Ascending aorta (tissue), 2 donors: ENCODE data around the gene CLDN2. TPM values are rescaled to one million over a fixed set of nuclear protein-coding genes. Genes with fewer than 3 reads are reported as not detected.

ENCODE experiments used
- DNase-seq, 2 donors: peaks; one replicate each; pipeline ENCODE4 v3.0.0-alpha.2; 2019; ENCODE audit warnings: low spot score in 2 of 2
- H3K27ac ChIP-seq, 2 donors: fragments of 200-600 bp; sonication (generic); one replicate each; pipeline ENCODE4 v1.5.1; 2016 to 2017; ENCODE audit warnings: mild to moderate bottlenecking in 1 of 2
- H3K27me3 ChIP-seq: fragments of 200-600 bp; sonication (generic); one replicate; pipeline ENCODE4 v1.5.1; 2017
- H3K36me3 ChIP-seq, 2 donors: fragments of 200-600 bp; sonication (generic); one replicate each; pipeline ENCODE4 v1.5.1; 2016
- H3K4me1 ChIP-seq, 2 donors: fragments of 200-600 bp; sonication (generic); one replicate each; pipeline ENCODE4 v1.5.1; 2016 to 2017; ENCODE audit warnings: mild to moderate bottlenecking in 1 of 2
- H3K4me3 ChIP-seq, 2 donors: fragments of 200-600 bp; sonication (generic); one replicate each; pipeline ENCODE4 v1.5.1; 2016 to 2017; ENCODE audit warnings: mild to moderate bottlenecking in 1 of 2
- H3K9me3 ChIP-seq, 2 donors: fragments of 200-600 bp; sonication (generic); one replicate each; pipeline ENCODE4 v1.5.1; 2016
- intact Hi-C: fragments of 100-400 bp; cut with DNase I; formaldehyde crosslinking; loops from one replicate; pipeline ENCODE4 v1.15.1; 2023
- total RNA-seq: library from RNA; depleted of rRNA; stranded (reverse); fragments of >200 nt; gene quantifications from one replicate; pipeline ENCODE4 v1.1.0, GENCODE V29; 2016
- TF ChIP-seq, protein P1 (sequence below), 3 experiments: fragments of 200-600 bp in 2 of 3; fragments of 450-650 bp in 1 of 3; sonication (generic) in 2 of 3; IDR thresholded peaks; one replicate each; pipeline ENCODE4 v1.5.1; 2016 to 2019; ENCODE audit warnings: antibody characterized with exemption in 3 of 3, mild to moderate bottlenecking in 1 of 3, moderate library complexity in 1 of 3

Gene CLDN2
- total RNA-seq, 1 donor from 2014 or later: 0.43 TPM

DNA sequence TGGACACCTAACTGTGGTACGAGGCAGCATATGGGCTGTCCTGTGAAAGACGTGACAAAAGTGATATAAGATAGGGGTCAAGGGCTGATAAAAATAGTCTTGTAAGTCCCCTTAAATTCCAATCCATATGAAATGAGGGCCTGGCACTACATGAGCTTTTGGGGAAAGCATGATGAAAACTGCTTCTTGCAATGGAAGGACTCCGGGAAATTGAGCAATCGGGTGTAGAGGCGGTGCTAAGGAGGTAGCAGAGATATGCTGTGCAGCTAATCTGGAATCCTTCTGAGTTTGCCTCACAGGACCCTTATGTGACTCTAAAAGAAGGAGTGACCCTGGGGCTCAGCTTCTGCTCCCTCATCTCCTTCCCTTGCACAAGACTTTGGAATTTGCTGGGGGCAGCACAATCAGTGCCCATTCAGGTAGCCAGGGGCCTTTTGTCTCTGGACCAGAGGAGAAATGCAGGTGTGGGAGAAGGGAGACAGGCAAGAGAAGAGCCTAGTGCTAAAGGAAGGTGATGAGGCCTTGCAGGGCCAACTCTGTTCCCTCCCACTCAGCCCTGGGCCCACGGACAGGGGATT lies 12.8 kb downstream of the CLDN2 start:
- intact Hi-C loops: no loop called here

DNA sequence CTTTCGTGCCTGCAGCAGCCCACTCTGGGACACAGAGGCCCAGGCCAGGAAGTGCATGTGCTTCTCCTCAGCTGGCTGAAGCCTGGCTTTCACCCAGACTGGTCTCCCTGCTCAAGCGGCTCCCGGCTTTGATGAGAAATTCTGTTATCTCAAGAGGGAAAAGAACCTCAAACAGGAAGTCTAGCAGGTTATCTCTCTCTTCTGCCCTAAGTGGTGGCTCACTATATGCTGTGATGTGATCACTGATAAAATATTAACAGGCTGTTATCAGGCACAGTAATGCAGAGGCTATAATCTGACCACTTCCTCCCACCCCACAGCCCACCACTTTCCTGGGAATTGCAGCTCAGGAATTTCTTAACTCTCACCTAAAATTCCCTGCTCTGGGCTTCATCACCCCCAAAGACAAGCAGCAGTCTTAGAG lies 13.3 kb downstream of the CLDN2 start:
- Histone ChIP-seq H3K27ac (no peak overlapping the region), H3K36me3 (no peaks in the 10 kb centered on the region), H3K9me3 (no peaks in the 10 kb centered on the region), H3K4me3 (no peak overlapping the region), H3K4me1 (no peaks in the 10 kb centered on the region), H3K27me3 (no peaks in the 10 kb centered on the region)
- DNase-seq: no peak
- intact Hi-C loops: no loop called here
- TF ChIP-seq, protein P1, sequence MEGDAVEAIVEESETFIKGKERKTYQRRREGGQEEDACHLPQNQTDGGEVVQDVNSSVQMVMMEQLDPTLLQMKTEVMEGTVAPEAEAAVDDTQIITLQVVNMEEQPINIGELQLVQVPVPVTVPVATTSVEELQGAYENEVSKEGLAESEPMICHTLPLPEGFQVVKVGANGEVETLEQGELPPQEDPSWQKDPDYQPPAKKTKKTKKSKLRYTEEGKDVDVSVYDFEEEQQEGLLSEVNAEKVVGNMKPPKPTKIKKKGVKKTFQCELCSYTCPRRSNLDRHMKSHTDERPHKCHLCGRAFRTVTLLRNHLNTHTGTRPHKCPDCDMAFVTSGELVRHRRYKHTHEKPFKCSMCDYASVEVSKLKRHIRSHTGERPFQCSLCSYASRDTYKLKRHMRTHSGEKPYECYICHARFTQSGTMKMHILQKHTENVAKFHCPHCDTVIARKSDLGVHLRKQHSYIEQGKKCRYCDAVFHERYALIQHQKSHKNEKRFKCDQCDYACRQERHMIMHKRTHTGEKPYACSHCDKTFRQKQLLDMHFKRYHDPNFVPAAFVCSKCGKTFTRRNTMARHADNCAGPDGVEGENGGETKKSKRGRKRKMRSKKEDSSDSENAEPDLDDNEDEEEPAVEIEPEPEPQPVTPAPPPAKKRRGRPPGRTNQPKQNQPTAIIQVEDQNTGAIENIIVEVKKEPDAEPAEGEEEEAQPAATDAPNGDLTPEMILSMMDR (IDR thresholded peaks at IDR 0.05): no peak

More for the DNA sequence above, 12.8 kb downstream of the CLDN2 start:
- Histone ChIP-seq H3K4me1 (no peaks in the 10 kb centered on the region), H3K9me3 (no peaks in the 10 kb centered on the region), H3K27ac (no peak overlapping the region), H3K4me3 (no peak overlapping the region), H3K27me3 (no peaks in the 10 kb centered on the region), H3K36me3 (no peaks in the 10 kb centered on the region)
- TF ChIP-seq, protein P1 (IDR thresholded peaks at IDR 0.05): no peak
- no peak for DNase-seq

DNA sequence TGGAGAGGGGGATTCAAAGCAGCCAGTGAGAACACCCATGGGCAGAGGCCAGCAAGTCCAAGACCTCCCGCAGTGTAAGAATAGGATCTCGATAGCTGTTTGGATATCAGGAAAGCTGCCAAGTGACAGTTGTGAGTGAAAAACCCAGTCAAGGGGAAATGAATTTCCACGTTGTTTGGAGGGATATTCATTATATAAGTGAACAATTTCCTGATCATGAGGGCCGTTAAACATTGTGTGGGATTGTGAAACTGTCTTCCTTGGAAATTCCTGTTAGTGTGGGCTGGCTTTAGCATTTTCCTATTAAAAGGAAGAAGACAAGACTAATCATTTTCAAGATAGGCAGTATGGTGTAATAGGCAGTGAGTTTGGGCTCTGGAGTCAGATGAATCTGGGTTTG lies 15.0 kb downstream of the CLDN2 start:
- no peaks in the 10 kb centered on the region for H3K36me3 ChIP-seq
- intact Hi-C loops: no loop called here
- no peaks in the 10 kb centered on the region for H3K27me3 ChIP-seq
- H3K9me3 ChIP-seq: no peaks in the 10 kb centered on the region
- DNase-seq: no peak
- TF ChIP-seq, protein P1 (IDR thresholded peaks at IDR 0.05): no peak
- H3K4me1 ChIP-seq: no peaks in the 10 kb centered on the region
- no peak overlapping the region for H3K27ac ChIP-seq
- H3K4me3 ChIP-seq: no peak overlapping the region

DNA sequence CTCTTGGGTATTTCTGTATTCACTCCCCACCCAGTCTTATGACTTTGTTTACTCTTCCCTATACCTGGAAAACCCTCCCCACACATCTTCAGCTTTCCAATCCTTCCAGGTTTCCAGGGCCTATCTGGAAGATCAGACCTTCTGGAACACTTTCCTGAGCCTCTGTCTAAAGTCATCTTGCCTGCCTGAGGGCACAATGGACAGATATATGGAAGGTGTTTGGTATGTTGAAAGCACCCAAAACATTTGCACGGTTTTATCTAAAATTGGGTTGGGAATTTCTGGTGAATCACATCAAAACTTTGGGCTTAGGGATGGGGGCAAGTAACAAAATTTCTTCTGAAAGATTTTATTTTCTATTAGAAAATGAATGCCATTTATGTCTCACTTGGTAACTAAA lies 16.0 kb downstream of the CLDN2 start:
- H3K4me1 ChIP-seq: no peaks in the 10 kb centered on the region
- TF ChIP-seq, protein P1 (IDR thresholded peaks at IDR 0.05): no peak
- intact Hi-C loops: no loop called here
- no peak for DNase-seq
- no peaks in the 10 kb centered on the region for H3K9me3 ChIP-seq
- H3K27me3 ChIP-seq: no peaks in the 10 kb centered on the region
- no peak overlapping the region for H3K27ac ChIP-seq
- no peak overlapping the region for H3K4me3 ChIP-seq
- no peaks in the 10 kb centered on the region for H3K36me3 ChIP-seq

DNA sequence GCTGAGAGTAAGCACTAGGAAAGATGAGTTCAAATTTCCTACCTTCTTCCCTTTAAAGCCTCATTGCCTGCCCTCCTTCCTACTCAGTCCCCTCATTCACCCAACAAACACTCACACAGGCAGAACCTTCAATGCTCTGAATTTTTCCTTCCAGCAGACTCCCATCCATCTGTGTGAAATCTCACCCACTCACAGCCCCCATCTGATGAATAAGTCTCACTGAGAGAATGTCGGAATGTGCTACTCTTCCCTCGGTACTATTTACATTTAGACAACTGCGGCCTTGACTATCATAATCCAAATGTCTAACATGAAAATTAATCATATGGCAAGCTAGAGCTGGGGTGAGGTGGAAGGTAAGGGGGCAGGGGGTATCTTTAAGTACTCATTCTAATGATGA lies 19.4 kb downstream of the CLDN2 start:
- Histone ChIP-seq H3K36me3 (peaks cover 0 to 17% of the 10 kb centered on the region in 2 donors), H3K4me1 (no peaks in the 10 kb centered on the region), H3K4me3 (no peak overlapping the region), H3K27me3 (no peaks in the 10 kb centered on the region), H3K9me3 (no peaks in the 10 kb centered on the region), H3K27ac (no peak overlapping the region)
- DNase-seq: no peak
- intact Hi-C loops: no loop called here
- TF ChIP-seq, protein P1 (IDR thresholded peaks at IDR 0.05): no peak

DNA sequence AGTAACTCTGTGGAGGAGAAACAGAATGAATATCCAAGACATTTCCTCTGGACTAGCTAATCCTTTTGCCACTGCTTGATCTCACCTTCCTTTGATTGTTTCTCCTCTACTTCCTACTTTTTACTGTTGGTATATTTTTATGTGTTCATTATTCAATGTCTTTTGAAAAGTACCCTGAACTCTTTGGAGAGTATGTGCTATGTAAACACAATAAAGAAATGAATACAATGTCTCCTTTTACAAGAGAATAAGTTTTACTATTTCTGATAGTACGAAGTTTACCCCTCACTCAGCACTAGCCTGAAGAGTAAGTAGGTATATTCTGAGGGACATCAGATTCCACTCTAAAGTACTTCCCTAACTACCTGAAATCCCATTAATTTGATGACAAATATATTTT lies 19.9 kb downstream of the CLDN2 start:
- no peak overlapping the region for H3K4me3 ChIP-seq
- peaks cover 0 to 17% of the 10 kb centered on the region in 2 donors for H3K36me3 ChIP-seq
- H3K27ac ChIP-seq: no peak overlapping the region
- DNase-seq: no peak
- intact Hi-C loops: no loop called here
- TF ChIP-seq, protein P1 (IDR thresholded peaks at IDR 0.05): no peak
- H3K4me1 ChIP-seq: no peaks in the 10 kb centered on the region
- H3K27me3 ChIP-seq: no peaks in the 10 kb centered on the region
- H3K9me3 ChIP-seq: no peaks in the 10 kb centered on the region
